ENCODE results near the gene FADD. TPM values are rescaled to one million over a fixed set of nuclear protein-coding genes. Genes with fewer than 3 reads are reported as not detected.

FADD gene, protein sequence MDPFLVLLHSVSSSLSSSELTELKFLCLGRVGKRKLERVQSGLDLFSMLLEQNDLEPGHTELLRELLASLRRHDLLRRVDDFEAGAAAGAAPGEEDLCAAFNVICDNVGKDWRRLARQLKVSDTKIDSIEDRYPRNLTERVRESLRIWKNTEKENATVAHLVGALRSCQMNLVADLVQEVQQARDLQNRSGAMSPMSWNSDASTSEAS
- total RNA-seq, result 10 to 100 TPM; 22.7 to 34.4 TPM

DNA sequence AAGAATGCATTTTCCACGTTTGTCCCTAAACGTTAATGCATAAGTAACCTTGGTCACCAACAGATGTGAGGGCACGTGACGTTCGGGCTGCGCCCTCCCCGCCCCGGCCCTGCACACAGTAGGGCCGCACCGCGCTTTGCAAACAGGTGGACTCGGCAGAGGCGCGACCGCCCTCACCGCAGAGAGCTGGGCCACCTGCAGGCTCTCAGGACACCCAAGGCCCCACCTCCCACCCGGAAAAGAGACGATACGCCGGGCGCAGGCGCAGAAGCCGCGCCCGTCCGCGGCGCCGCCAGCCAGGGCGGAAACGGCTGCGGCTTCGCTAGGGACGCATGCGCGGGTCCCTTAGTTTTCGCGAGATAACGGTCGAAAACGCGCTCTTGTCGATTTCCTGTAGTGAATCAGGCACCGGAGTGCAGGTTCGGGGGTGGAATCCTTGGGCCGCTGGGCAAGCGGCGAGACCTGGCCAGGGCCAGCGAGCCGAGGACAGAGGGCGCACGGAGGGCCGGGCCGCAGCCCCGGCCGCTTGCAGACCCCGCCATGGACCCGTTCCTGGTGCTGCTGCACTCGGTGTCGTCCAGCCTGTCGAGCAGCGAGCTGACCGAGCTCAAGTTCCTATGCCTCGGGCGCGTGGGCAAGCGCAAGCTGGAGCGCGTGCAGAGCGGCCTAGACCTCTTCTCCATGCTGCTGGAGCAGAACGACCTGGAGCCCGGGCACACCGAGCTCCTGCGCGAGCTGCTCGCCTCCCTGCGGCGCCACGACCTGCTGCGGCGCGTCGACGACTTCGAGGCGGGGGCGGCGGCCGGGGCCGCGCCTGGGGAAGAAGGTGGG is at the start of gene FADD:
Gene FADD, plus strand, starts transcription at position 377 of the 831 bp plus-strand sequence. Its CDS starts 164 bp downstream, at position 541.
- ATAC-seq, result peak; percentile 72 to 77
- peaks cover 26 to 35% of the 10 kb centered on the region in 2 donors for H3K36me3 Mint-ChIP-seq
- no peaks in the 10 kb centered on the region for H3K9me3 Mint-ChIP-seq
- peak within 1 kb of the TSS; percentile 97 to 100 for H3K27ac Mint-ChIP-seq
- peak; percentile 88 to 93 for DNase-seq (ENCODE audit: low spot score in 2 of 2)

DNA sequence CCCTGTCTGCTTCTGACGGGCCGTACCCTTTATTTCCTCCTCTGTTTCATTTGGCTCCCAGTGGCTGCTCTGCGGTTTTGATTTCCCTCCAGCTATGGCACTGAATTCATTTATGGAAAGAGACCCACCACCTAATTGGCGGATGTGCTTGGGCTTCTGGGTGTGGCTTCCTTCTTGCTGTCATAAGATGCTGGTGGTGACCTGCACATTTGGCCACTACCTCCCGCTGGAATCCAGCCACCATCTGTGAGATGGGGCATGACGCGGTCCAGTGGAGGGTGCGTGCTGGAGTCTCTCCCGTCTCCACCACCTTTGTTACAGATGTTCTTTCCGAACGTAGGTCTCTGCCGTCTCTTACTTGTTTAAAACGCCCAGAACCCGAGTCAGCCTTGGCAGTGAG is 47.7 kb upstream of the FADD start:
- Mint-ChIP-seq H3K36me3 (no peaks in the 10 kb centered on the region), H3K27ac (no peak overlapping the region), H3K9me3 (no peaks in the 10 kb centered on the region)
- ATAC-seq, result no peak
- DNase-seq (ENCODE audit: low spot score in 2 of 2), result no peak

DNA sequence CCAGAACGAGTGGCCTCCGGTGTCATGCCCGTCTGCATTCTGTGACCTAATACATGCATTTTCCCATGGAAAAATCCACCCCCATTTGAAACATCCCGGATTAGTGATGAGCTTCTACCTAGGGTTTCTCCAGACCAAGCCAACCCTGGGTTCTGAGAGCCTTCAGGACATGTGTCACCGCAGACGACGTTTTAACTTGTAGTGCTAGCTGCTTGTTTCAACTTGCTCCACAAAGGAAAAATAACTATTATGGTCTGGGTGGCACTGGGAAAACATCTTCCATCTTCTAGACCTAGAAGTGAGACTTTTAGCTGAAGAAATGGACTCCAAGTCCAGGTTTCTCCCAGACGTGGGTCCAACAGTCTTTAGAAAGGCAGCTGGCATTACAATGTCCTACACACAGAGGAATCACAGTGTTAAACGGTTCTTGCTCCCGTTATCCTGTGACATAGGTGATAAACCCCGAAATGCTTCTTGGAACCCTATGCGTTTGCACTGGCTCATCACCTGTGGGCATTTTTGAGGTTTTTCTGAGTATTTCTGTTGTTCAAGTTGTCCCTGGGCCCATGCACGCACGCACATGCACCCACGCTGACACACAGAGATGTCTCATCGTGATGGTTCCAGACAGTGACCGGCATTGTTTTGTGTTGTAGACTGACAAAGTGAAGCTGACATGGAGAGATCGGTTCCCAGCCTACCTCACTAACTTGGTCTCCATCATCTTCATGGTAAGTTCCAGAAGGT is 46.6 kb upstream of the FADD start:
- no peaks in the 10 kb centered on the region for H3K36me3 Mint-ChIP-seq
- no peaks in the 10 kb centered on the region for H3K9me3 Mint-ChIP-seq
- no peak overlapping the region for H3K27ac Mint-ChIP-seq
- DNase-seq (ENCODE audit: low spot score in 2 of 2) (no peak), ATAC-seq (no peak)

DNA sequence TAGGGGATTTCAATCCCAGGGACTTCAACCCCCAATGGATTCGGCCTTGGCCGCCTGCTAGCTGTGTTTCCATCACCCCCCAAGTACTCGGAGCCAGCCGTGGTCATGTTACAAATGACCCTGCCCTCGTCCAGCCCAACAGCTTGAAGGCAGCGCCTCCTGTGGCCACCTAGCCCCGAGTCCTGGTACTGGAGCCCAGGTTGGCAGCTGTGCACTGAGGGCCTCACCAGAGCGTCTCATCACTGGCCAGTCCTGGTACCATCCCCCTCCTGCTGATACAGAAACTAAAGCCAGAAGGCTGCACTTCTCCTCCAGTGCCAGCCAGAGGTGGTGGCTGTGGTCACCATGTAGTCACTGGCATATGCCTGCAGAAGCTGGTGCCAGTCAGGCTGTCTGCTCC is 44.9 kb upstream of the FADD start:
- Mint-ChIP-seq H3K36me3 (no peaks in the 10 kb centered on the region), H3K27ac (no peak overlapping the region), H3K9me3 (no peaks in the 10 kb centered on the region)
- no peak for ATAC-seq
- no peak for DNase-seq (ENCODE audit: low spot score in 2 of 2)

DNA sequence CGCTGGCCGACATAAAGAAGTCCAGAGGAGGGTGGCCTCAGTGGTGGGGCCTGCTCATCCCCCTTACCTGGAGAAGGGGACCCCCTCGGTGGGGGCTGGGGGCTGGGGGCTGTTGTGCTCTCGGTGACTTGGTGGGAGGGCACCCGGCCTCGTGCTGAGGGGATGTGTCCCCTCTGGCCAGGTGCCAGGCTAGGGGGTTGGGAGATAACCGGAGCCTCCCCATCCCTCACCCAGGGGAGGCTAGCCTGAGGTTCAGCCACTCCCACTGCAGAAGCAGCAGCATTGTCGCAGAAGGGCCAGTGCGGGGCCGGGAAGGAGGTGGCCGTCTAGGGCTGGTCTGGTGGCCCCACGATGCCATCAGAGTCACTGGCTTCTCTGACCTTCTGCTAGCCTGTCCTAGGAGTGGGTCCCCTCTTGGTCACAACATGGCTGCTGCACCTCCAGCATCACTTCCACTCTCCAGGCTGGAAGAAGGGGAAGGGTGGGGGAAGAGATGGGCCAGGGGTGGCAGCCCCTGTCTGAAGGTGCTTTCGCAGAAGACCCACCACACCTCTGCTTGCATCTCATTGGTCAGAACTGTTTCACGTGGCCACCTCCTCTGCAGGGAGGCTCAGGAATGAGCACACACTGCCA is 44.2 kb upstream of the FADD start:
- Mint-ChIP-seq H3K9me3 (no peaks in the 10 kb centered on the region), H3K27ac (no peak overlapping the region), H3K36me3 (no peaks in the 10 kb centered on the region)
- no peak for ATAC-seq
- DNase-seq (ENCODE audit: low spot score in 2 of 2), result no peak

DNA sequence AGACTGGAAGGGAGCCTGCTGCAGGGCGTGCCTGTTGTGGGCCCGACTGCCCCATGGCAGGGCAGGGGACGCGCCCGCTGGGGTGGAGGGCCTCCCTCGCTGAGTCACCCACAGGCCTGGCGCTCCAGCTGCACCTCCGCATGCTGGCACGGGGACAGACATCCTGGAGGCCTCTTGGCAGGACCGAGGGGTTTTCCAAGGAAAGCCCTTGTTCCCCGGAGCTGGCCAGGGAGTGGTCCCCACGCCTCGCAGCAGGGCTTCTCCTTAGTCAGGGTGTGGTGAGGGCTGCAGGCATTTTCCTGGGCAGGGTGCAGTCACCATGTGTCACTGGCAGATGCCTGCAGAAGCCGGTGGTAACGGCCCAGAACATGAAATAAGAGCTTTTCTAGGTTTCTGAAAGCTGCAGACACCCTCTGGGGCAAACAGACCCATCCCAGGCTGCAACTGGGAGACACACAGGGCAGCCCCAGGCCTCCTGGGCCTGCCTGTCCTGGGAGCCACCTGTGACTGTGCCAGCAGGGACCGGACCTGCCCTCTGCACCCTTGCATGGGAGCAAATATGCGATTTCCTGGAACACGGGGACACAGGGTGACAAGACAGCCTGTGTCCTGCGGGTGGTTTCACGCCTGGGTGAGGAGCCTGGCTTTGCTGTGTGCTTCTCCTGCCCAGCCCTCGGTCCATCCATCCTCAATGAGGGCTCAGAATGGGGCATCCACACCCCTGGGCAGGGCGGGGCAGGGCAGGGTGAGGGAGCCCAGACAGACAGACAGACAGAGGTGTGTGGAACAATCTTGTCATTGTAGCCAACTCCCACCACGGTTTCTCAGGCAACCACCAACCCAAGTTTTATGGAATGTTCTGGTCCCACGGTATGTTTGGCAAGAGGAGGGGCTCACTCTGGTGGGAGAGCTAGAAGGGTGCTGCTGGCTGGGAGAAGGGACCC is 43.2 kb upstream of the FADD start:
- ATAC-seq, result no peak
- DNase-seq (ENCODE audit: low spot score in 2 of 2), result no peak
- H3K9me3 Mint-ChIP-seq, result no peaks in the 10 kb centered on the region
- H3K36me3 Mint-ChIP-seq, result no peaks in the 10 kb centered on the region
- H3K27ac Mint-ChIP-seq, result no peak overlapping the region

DNA sequence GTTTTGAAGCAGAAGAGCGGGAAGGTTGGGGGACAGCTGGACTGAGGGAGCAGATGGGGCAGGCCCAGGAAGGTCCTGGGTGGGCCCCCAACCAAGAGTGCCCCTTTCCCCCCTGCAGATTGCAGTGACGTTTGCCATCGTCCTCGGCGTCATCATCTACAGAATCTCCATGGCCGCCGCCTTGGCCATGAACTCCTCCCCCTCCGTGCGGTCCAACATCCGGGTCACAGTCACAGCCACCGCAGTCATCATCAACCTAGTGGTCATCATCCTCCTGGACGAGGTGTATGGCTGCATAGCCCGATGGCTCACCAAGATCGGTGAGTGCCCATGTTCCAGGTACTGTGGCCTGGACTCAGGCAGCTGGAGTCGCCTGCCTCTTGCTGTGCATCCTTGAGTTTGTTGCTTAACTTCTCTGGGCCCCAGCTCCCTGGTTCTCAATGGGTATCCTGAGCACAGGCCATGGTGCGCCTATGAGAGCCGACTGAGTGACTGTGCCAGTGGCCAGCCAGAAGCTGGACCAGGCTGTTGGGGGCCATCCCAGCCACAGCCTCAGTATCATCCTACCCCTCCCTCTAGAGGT is 42.0 kb upstream of the FADD start:
- ATAC-seq (no peak), DNase-seq (ENCODE audit: low spot score in 2 of 2) (no peak)
- Mint-ChIP-seq H3K36me3 (no peaks in the 10 kb centered on the region), H3K9me3 (no peaks in the 10 kb centered on the region), H3K27ac (no peak overlapping the region)

DNA sequence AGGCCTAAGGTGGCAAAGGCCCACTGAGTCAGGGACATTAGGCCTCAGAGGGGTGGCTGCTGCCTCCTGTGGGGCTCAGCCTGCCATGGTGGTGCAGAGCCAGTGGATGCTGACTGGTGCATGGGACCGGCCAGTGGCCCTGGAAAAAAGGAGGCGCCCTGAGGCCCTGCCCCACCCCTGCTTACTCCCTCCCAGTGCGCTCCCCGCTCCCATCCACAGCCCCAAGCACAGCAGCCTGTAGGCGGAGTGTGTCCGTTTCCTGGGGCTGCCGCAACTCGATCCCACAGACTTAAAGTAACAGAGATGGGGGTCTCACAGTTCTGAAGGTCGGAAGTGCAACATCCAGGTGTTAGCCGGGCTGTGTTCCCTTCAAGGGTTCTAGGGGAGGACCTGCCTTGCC is 38.4 kb upstream of the FADD start:
- DNase-seq (ENCODE audit: low spot score in 2 of 2) (no peak), ATAC-seq (no peak)
- H3K27ac Mint-ChIP-seq, result no peak overlapping the region
- no peaks in the 10 kb centered on the region for H3K36me3 Mint-ChIP-seq
- no peaks in the 10 kb centered on the region for H3K9me3 Mint-ChIP-seq

DNA sequence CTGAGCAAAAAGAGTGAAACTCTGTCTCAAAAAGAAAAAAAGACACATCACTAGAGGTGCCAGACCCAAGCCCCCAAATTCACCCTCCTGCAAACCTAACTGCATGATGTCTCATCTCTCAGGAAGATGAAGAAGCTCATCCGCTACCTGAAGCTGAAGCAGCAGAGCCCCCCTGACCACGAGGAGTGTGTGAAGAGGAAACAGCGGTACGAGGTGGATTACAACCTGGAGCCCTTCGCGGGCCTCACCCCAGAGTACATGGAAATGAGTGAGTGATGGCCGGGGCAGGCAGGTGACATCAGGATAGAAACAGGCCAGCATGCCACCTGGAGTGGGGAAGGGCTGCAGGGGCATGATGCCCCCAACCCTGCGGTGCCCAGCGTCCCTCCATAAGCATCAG is 36.0 kb upstream of the FADD start:
- Mint-ChIP-seq H3K27ac (no peak overlapping the region), H3K36me3 (no peaks in the 10 kb centered on the region), H3K9me3 (no peaks in the 10 kb centered on the region)
- ATAC-seq, result no peak
- no peak for DNase-seq (ENCODE audit: low spot score in 2 of 2)

DNA sequence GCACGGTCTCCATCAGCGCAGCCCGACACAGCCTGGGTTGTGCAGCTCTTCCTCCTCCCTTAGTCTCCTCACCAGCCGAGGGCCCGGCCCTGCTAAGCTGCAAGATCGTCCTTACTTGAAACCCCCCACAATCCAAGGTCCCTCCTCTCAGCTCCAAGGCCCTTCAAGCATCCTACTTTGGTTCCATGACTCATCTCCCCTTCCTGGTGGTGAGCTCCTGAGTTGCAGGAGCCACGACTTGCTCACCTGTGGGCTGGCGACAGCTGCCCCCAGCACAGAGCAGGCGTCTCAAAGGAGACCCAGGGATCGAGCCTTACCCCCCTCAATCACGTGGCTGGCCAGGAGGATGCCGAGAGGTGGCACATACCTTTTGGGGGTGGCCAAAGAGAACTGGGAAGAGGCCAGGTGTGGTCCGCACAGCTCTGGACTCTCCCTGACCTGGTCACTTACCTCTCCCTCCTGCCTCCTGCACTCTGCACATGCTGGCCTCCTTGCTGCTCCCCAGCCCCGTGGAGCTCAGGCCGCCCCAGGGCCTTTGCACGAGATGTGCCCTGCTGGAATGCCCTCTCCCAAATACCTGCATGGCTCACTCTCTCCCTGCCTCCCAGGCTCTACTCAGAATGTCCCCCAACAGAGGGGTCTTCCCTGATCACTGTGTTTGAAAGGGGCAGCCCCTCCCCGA is 35.2 kb upstream of the FADD start:
- Mint-ChIP-seq H3K9me3 (no peaks in the 10 kb centered on the region), H3K36me3 (no peaks in the 10 kb centered on the region), H3K27ac (no peak overlapping the region)
- DNase-seq (ENCODE audit: low spot score in 2 of 2) (no peak), ATAC-seq (no peak)

DNA sequence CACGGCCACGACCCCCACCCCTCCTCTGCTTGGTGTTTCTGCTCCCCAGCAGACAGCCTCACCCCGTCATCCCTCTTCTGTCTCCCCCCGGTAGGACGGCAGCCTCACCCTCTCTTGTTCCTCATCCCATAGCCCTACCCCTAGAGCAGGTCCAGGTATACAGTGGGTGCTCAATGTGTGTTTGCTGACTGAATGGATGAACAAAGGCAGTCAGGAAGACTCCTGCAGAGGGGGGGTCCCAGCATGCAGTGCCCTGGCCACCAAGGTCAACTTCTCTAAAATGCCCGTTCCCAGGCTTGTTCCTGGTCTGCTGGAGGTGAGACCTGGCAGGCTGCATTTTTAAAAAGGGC is 34.7 kb upstream of the FADD start:
- DNase-seq (ENCODE audit: low spot score in 2 of 2) (no peak), ATAC-seq (no peak)
- Mint-ChIP-seq H3K27ac (no peak overlapping the region), H3K9me3 (no peaks in the 10 kb centered on the region), H3K36me3 (no peaks in the 10 kb centered on the region)

DNA sequence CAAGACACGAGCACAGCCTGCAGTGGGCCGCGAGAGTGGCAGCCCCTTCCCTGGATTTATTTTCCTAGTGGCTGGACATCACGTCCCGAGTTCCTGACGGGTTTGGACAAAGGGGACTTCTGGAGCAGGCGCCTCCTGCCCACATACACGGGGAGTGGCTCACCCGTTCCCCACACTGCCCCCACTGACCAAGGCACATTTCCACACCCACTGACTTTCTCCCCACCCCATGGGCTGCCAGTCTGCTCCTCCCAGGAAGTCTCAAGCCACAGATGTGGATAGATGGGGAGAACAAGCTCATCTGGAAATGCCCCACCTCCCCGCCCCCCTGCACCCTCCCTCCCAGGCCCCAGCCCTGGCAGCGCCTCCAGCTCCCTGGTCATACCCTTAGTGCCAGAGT is 34.0 kb upstream of the FADD start:
- ATAC-seq (no peak), DNase-seq (ENCODE audit: low spot score in 2 of 2) (no peak)
- Mint-ChIP-seq H3K36me3 (no peaks in the 10 kb centered on the region), H3K9me3 (no peaks in the 10 kb centered on the region), H3K27ac (no peak overlapping the region)

DNA sequence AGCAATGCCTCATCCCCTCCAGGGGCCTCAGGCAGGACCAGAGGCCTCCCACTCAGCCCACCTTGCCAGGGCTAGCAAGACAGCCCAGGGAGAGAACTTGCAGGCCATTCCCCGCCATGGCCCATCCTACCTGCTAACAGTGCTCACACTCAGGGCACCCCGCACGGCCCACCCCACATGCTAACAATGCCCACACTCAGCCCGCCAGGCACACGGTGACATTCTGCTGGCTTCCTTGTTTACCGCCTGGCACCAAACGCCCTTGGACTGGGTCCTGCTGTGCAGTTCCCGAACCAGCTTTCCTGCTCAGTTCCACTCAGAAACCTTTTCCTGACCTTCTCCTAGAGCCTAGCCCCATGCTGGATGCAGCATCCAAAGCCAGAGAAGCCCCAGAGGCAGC is 33.5 kb upstream of the FADD start:
- Mint-ChIP-seq H3K9me3 (no peaks in the 10 kb centered on the region), H3K36me3 (no peaks in the 10 kb centered on the region), H3K27ac (no peak overlapping the region)
- ATAC-seq, result no peak
- DNase-seq (ENCODE audit: low spot score in 2 of 2), result no peak

DNA sequence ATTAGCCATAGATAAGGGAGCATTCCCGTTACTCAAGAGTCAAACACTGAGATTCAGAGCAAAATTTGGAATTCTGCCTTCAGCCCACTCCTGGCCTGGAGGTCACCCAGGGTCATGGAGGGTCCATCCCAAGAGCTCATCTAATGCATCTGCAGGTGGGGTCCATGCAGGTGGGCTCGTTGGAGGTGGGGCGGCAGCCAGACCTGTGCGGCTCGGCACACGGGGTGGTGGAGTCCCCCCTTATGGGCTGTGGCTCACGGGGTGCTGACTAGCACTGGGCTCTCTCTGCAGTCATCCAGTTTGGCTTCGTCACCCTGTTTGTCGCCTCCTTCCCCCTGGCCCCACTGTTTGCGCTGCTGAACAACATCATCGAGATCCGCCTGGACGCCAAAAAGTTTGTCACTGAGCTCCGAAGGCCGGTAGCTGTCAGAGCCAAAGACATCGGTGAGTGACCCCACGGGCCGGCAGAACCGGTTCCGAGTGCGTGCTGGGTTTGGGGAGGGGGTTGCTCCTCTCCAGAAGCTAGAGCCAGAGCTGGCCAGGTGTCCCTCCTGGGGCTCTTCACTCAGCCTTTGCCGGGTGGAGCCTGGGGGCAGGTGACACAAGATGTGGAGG is 32.4 kb upstream of the FADD start:
- Mint-ChIP-seq H3K9me3 (no peaks in the 10 kb centered on the region), H3K27ac (no peak overlapping the region), H3K36me3 (no peaks in the 10 kb centered on the region)
- DNase-seq (ENCODE audit: low spot score in 2 of 2) (no peak), ATAC-seq (no peak)

DNA sequence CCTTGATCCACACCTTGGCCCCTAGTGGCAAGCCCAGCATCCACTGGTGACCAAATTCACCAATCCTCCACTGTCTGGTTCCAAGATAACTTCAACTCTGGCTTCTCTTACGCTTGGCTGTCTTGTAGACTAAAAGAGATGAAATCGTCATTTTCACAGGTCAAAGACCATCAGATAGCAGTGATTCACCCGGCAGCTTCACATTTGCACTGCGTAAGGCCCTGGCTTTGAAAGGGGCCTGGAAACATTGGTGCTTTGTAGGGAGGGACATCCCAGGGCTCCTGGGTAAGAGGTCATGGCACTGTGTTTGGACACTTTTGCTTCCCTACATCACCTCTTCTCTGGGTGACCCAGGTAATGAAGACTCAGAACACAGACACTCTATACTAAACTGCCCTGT is 30.1 kb upstream of the FADD start:
- H3K27ac Mint-ChIP-seq, result no peak overlapping the region
- DNase-seq (ENCODE audit: low spot score in 2 of 2) (no peak), ATAC-seq (no peak)
- H3K9me3 Mint-ChIP-seq, result no peaks in the 10 kb centered on the region
- no peaks in the 10 kb centered on the region for H3K36me3 Mint-ChIP-seq

Data from activated naive CD4-positive, alpha-beta T cell treated with anti-CD3 and anti-CD28 coated beads, Interleukin-2, amount 50 U/mL, for 72 hours (primary cell).